ENCODE measurements around the gene CNNM3.

CNNM3 gene

GRCh38 chr2:96798733-96799622, 17.1 kb upstream of the CNNM3 start:
- no peak for DNase-seq (ENCODE audit: low read depth, low spot score)
- TF ChIP-seq, protein P1, sequence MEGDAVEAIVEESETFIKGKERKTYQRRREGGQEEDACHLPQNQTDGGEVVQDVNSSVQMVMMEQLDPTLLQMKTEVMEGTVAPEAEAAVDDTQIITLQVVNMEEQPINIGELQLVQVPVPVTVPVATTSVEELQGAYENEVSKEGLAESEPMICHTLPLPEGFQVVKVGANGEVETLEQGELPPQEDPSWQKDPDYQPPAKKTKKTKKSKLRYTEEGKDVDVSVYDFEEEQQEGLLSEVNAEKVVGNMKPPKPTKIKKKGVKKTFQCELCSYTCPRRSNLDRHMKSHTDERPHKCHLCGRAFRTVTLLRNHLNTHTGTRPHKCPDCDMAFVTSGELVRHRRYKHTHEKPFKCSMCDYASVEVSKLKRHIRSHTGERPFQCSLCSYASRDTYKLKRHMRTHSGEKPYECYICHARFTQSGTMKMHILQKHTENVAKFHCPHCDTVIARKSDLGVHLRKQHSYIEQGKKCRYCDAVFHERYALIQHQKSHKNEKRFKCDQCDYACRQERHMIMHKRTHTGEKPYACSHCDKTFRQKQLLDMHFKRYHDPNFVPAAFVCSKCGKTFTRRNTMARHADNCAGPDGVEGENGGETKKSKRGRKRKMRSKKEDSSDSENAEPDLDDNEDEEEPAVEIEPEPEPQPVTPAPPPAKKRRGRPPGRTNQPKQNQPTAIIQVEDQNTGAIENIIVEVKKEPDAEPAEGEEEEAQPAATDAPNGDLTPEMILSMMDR (IDR thresholded peaks at IDR 0.05; ENCODE audit: insufficient read depth, low read length, missing control alignments) = no peak
- CTCF ChIA-PET = interaction anchor here (1.0 to 3.0 kb wide), 10 partner anchors 7 to 241 kb away, joined by 3 to 20 read pairs (median 6); partner anchors contain the start of gene CNNM3
- POLR2A ChIA-PET = interaction anchor here (0.6 kb wide), 1 partner anchor 139 kb away, joined by 4 read pairs; no protein-coding TSS in a partner anchor
- no peak overlapping the region for H3K4me3 ChIP-seq (ENCODE audit: low read depth, low read length)

DNA sequence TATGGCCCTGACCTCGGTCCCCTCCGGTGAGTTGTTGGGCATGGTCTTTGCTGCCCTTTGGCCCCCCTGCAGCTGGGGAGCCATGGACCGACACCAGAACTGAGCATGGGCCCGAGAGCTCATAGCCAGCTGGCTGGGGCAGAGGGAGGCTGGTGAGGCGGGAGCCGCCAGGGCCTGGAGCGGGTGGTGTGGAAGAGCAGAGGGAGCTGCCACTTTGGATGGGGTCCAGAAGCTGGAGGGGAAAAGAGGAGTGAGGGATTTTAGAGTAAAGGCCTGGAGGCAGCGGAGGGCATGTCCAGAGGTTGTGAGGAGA, 16.5 kb upstream of the CNNM3 start:
- ChIA-PET POLR2A (no interaction called here), CTCF (interaction anchor here (1.0 to 3.0 kb wide), 11 partner anchors 8 to 245 kb away, joined by 3 to 20 read pairs (median 6); no protein-coding TSS in a partner anchor)
- H3K4me3 ChIP-seq (ENCODE audit: low read depth, low read length) = no peak overlapping the region
- TF ChIP-seq, protein P1 (IDR thresholded peaks at IDR 0.05; ENCODE audit: insufficient read depth, low read length, missing control alignments) = no peak
- DNase-seq (ENCODE audit: low read depth, low spot score) = no peak

- CTCF ChIA-PET = interaction anchor here (0.8 to 3.0 kb wide), 21 partner anchors 9 to 252 kb away, joined by 3 to 20 read pairs (median 5); no protein-coding TSS in a partner anchor
- DNase-seq (ENCODE audit: low read depth, low spot score) = no peak
- no peak overlapping the region for H3K4me3 ChIP-seq (ENCODE audit: low read depth, low read length)
- TF ChIP-seq, protein P1 (IDR thresholded peaks at IDR 0.05; ENCODE audit: insufficient read depth, low read length, missing control alignments) = no peak
- POLR2A ChIA-PET = no interaction called here
Observed at GRCh38 chr2:96800061-96801004, 15.7 kb upstream of the CNNM3 start.

DNA sequence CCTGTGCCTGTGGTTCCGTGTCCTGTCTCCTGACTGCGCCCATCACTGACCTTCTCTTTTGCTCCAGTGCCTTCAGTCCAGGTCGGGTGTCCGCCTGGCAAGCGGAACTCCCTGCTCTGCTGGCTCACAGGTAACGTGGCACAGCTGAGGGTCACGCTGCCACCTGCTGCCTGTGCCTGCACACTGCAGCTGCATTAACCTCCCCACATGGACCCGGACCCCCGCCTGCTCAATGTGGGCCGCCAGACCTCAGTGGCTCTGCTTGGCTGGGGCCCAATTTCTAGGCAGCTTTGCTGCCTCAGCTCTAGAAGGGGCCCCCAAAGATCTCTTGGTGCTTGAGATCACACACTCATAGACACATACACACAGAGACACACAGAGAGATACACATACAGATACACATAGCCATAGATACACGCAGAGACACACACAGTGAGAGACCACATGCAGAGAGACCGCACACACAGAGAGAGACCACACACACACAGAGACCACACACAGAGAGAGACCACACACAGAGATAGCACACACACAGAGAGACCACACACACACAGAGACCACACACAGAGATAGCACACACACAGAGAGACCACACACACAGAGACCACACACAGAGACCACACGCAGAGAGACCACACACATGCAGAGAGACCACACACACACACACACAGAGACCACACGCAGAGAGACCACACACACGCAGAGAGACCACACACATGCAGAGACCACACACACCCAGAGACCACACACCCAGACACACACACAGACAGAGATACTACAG, 14.9 kb upstream of the CNNM3 start:
- TF ChIP-seq, protein P1 (IDR thresholded peaks at IDR 0.05; ENCODE audit: insufficient read depth, low read length, missing control alignments) = peak; percentile 93
- no peak overlapping the region for H3K4me3 ChIP-seq (ENCODE audit: low read depth, low read length)
- ChIA-PET POLR2A (no interaction called here), CTCF (interaction anchor here (1.0 to 3.0 kb wide), 18 partner anchors 8 to 253 kb away, joined by 3 to 20 read pairs (median 5); no protein-coding TSS in a partner anchor)
- DNase-seq (ENCODE audit: low read depth, low spot score) = no peak

DNA sequence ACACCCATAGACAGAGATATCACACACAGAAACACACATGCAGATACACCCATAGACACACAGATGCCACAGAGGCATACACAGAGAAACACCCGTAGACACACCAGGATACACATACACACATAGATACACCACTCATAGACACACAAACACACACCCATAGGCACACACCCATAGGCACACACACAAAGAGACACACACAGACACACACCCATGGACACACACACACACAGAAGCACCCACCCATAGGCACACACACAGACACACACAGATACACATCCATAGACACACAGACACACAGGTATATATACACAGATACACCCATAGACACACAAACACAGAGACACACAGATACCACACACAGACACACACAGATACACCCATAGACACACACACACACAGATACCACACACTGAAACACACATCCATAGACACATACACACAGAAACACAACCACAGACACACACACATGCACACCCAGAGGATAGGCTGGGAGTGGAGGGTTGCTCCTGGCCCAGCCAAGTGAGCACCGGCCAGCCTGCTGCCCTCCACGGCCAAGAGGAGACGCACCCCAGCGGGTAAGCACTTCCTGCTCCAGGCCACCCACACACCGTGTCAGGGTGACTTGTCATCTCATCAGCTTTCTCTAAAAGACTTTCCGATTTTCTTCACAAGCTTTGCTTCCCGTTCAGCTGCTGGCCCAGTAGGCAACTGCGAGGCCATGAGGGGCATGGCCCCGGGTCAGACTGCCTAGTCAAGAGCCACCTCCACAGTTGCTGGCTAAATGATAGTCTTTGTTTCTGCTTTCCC, 14.1 kb upstream of the CNNM3 start:
- ChIA-PET CTCF (interaction anchor here (0.8 to 2.9 kb wide), 10 partner anchors 10 to 197 kb away, joined by 3 to 20 read pairs (median 4); partner anchors contain the start of gene FER1L5), POLR2A (no interaction called here)
- no peak overlapping the region for H3K4me3 ChIP-seq (ENCODE audit: low read depth, low read length)
- TF ChIP-seq, protein P1 (IDR thresholded peaks at IDR 0.05; ENCODE audit: insufficient read depth, low read length, missing control alignments) = no peak
- DNase-seq (ENCODE audit: low read depth, low spot score) = no peak

All from AG04449 (cell line).